Measurements from ENCODE around the gene ARMC8. TPM values are rescaled to one million over a fixed set of nuclear protein-coding genes. Genes with fewer than 3 reads are reported as not detected.

ARMC8 gene
- polyA plus RNA-seq, 1 donor from 2014 or later = 42.6 TPM

- H3K9me3 Mint-ChIP-seq = no peaks in the 10 kb centered on the region
- peaks cover 10 to 14% (median 12%) of the 10 kb centered on the region in 3 donors for H3K4me1 Mint-ChIP-seq
- H3K27ac Mint-ChIP-seq = no peak overlapping the region
- no peaks in the 10 kb centered on the region for H3K27me3 Mint-ChIP-seq
- no peak overlapping the region for H3K4me3 Mint-ChIP-seq
- H3K36me3 Mint-ChIP-seq = peaks cover 3% of the 10 kb centered on the region
These were observed 26.4 kb downstream of the ARMC8 start for GRCh38 chr3:138213398-138214085.

- Mint-ChIP-seq H3K9me3 (no peaks in the 10 kb centered on the region), H3K4me1 (peaks cover 9 to 21% (median 18%) of the 10 kb centered on the region in 3 donors), H3K27ac (peak overlapping the region in 1 of 3 donors; percentile 4), H3K36me3 (peaks cover 4% of the 10 kb centered on the region), H3K4me3 (no peak overlapping the region), H3K27me3 (no peaks in the 10 kb centered on the region)
These were observed 32.2 kb downstream of the ARMC8 start for GRCh38 chr3:138219255-138219654.

GRCh38 chr3:138220242-138220641, 33.1 kb downstream of the ARMC8 start:
- H3K36me3 Mint-ChIP-seq = peaks cover 5% of the 10 kb centered on the region
- peaks cover 5 to 21% (median 18%) of the 10 kb centered on the region in 3 donors for H3K4me1 Mint-ChIP-seq
- no peak overlapping the region for H3K27ac Mint-ChIP-seq
- H3K9me3 Mint-ChIP-seq = no peaks in the 10 kb centered on the region
- H3K4me3 Mint-ChIP-seq = no peak overlapping the region
- no peaks in the 10 kb centered on the region for H3K27me3 Mint-ChIP-seq

GRCh38 chr3:138220788-138221187, 33.7 kb downstream of the ARMC8 start:
- no peaks in the 10 kb centered on the region for H3K9me3 Mint-ChIP-seq
- H3K4me1 Mint-ChIP-seq = peaks cover 5 to 21% (median 18%) of the 10 kb centered on the region in 3 donors
- no peak overlapping the region for H3K4me3 Mint-ChIP-seq
- peak overlapping the region in 1 of 3 donors; percentile 20 for H3K27ac Mint-ChIP-seq
- H3K36me3 Mint-ChIP-seq = peaks cover 9% of the 10 kb centered on the region
- H3K27me3 Mint-ChIP-seq = no peaks in the 10 kb centered on the region

DNA sequence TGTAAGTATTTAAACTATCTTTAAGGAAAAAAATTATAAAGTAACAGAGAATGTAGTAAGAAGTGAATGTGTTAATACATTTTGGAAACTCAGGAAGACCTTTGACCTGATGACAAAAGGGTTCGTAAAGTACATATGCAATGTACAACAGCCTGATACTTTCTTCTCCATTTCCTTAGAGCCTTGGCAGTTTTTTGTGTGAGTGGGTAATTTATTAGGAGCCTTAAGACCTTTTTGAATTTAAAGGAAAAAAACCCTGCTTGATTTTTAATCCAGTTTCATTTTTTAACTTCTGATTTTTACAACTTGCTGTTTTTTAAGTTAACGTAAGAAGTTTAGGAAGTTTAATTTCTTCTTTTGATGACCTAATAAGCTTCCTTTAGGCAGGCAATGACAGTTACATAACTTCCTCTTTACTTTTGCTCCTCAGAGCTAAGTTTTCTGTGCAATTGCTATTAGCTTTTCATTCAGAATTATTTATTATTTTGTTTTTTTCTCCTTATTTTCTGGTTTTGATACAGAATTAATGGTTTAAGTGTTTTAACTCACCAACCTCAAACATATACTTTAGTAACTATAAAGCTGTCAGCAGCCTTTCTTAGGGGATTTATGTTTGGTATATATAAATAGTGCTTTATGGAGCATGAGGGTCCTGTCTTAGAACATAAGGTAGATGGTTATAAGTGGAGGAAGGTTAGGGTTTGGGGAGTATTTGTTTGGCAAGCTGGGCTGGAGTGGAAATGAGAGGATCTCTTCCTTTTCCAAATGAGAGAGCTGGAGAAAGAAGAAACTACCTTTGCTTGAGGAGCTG, 35.2 kb downstream of the ARMC8 start:
- Mint-ChIP-seq H3K36me3 (peaks cover 9% of the 10 kb centered on the region), H3K27me3 (no peaks in the 10 kb centered on the region), H3K4me3 (no peak overlapping the region), H3K27ac (no peak overlapping the region), H3K4me1 (peaks cover 4 to 21% (median 18%) of the 10 kb centered on the region in 3 donors), H3K9me3 (no peaks in the 10 kb centered on the region)

- Mint-ChIP-seq H3K4me3 (no peak overlapping the region), H3K27me3 (no peaks in the 10 kb centered on the region), H3K27ac (no peak overlapping the region), H3K36me3 (peaks cover 9% of the 10 kb centered on the region), H3K4me1 (peaks cover 5 to 20% (median 16%) of the 10 kb centered on the region in 3 donors), H3K9me3 (no peaks in the 10 kb centered on the region)
These were observed 35.8 kb downstream of the ARMC8 start for GRCh38 chr3:138222942-138223287.

GRCh38 chr3:138227650-138228049, 40.5 kb downstream of the ARMC8 start:
- Mint-ChIP-seq H3K36me3 (peaks cover 14% of the 10 kb centered on the region), H3K27ac (no peak overlapping the region), H3K9me3 (no peaks in the 10 kb centered on the region), H3K4me1 (peaks cover 0 to 2% (median 0%) of the 10 kb centered on the region in 3 donors), H3K4me3 (no peak overlapping the region), H3K27me3 (no peaks in the 10 kb centered on the region)

- Mint-ChIP-seq H3K27me3 (no peaks in the 10 kb centered on the region), H3K4me3 (no peak overlapping the region), H3K36me3 (peaks cover 10% of the 10 kb centered on the region), H3K9me3 (no peaks in the 10 kb centered on the region), H3K27ac (no peak overlapping the region), H3K4me1 (peaks cover 0 to 2% (median 0%) of the 10 kb centered on the region in 3 donors)
These were observed 43.4 kb downstream of the ARMC8 start for GRCh38 chr3:138230525-138230924.

DNA sequence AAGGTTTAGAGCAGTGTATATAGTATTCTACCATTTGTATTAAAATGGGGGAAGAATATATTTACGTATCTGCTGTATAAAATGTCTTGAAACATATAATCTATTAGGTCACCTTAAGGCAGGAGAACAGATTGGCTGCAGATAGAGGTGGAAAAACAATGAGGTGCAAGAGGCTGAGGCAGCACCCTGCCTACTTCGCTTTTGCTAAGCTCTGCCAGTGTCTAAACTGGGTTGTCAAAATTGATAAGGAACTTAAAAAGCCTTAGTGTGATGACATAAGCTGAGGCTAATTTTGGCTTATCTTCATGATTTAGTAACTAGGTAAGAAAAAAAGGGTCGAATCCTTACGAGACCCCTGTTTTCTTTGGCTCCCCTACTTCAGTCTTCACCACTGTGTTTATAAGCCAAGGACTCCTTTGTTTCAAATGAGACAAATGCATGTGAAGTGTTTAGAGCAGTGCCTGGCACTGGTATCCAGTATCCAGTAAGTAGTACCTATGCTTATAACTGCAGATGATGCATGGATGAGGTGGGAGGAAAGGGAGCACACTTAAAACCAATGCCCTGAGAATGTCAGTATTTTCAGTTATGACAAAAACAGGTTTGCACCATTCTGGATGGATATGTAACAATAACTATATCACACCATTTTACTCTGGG, 45.7 kb downstream of the ARMC8 start:
- no peaks in the 10 kb centered on the region for H3K27me3 Mint-ChIP-seq

DNA sequence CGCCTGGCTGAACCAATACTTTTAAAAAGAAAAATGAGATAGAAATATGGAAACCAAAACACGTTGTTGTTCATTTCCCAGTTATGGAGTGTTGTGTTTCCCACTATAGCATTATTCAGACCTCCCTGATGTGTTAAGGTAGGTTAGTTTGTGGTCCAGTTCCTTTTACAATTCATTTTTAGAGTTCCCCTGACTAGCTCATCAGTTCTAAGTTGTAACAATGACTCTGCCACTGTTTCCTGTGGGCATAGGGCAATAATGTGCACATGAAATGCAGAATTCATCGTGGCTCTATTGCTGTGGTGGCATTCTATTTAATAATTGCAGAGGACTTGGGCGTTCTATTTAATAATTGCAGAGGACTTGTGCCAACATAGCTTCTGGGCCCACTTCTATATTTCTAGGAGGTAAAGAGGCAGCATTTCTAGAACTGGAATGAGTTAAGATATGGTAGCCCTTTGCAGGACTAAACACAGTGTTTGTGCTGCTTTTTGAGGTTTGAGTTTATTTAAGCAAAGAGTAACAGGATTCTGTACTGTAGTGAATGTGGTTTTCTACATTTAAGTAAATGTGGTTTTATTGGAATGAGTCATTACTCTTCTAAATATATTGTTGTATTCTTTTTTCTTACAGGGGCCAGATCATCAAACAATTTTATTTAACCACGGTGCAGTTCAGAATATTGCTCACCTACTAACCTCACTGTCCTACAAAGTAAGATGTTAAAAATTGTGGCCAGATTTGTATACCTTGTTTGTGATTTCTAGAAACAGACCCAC, 47.5 kb downstream of the ARMC8 start:
- Mint-ChIP-seq H3K4me3 (no peak overlapping the region), H3K4me1 (no peaks in the 10 kb centered on the region), H3K27ac (no peak overlapping the region), H3K9me3 (no peaks in the 10 kb centered on the region), H3K27me3 (no peaks in the 10 kb centered on the region), H3K36me3 (peaks cover 8% of the 10 kb centered on the region)

More for the DNA sequence above, 45.7 kb downstream of the ARMC8 start:
- Mint-ChIP-seq H3K27ac (no peak overlapping the region), H3K4me3 (no peak overlapping the region), H3K4me1 (peaks cover 0 to under 1% (median 0%) of the 10 kb centered on the region in 3 donors), H3K9me3 (no peaks in the 10 kb centered on the region), H3K36me3 (peaks cover 8% of the 10 kb centered on the region)

- H3K9me3 Mint-ChIP-seq = no peaks in the 10 kb centered on the region
These were observed 51.6 kb downstream of the ARMC8 start for GRCh38 chr3:138238711-138239110.

GRCh38 chr3:138241061-138241460, 54.0 kb downstream of the ARMC8 start:
- Mint-ChIP-seq H3K36me3 (peaks cover 5% of the 10 kb centered on the region), H3K4me3 (no peak overlapping the region), H3K9me3 (no peaks in the 10 kb centered on the region), H3K4me1 (no peaks in the 10 kb centered on the region), H3K27ac (no peak overlapping the region), H3K27me3 (no peaks in the 10 kb centered on the region)

More at GRCh38 chr3:138238711-138239110, 51.6 kb downstream of the ARMC8 start:
- Mint-ChIP-seq H3K4me3 (no peak overlapping the region), H3K27me3 (no peaks in the 10 kb centered on the region), H3K27ac (no peak overlapping the region), H3K4me1 (no peaks in the 10 kb centered on the region), H3K36me3 (peaks cover 6% of the 10 kb centered on the region)

- Mint-ChIP-seq H3K27ac (no peak overlapping the region), H3K4me3 (no peak overlapping the region), H3K9me3 (no peaks in the 10 kb centered on the region), H3K4me1 (no peaks in the 10 kb centered on the region), H3K36me3 (peaks cover 8% of the 10 kb centered on the region), H3K27me3 (no peaks in the 10 kb centered on the region)
These were observed 54.6 kb downstream of the ARMC8 start for GRCh38 chr3:138241676-138242075.

GRCh38 chr3:138242466-138242865, 55.4 kb downstream of the ARMC8 start:
- Mint-ChIP-seq H3K36me3 (peaks cover 12% of the 10 kb centered on the region), H3K4me3 (no peak overlapping the region), H3K27me3 (no peaks in the 10 kb centered on the region), H3K9me3 (no peaks in the 10 kb centered on the region), H3K27ac (peak overlapping the region in 1 of 3 donors; percentile 16), H3K4me1 (no peaks in the 10 kb centered on the region)

Measured in IgD-negative memory B cell (primary cell).